Activated naive CD8-positive, alpha-beta T cell treated with anti-CD3 and anti-CD28 coated beads, Interleukin-2, amount 50 U/mL, for 16 hours (primary cell): ENCODE results near the gene PLD2.
"Not testable (repeated sequence)": the region's sequence is repeated elsewhere in the genome, so short reads cannot be mapped to it uniquely, and the experiment has no call there.

Experiments
- DNase-seq: peaks from one replicate; pipeline ENCODE4 v3.0.0-alpha.2; 2020; ENCODE audit warnings: low read depth, low spot score

Gene PLD2

GRCh38 chr17:4856937-4857314 is 50.0 kb downstream of the PLD2 start:
- no peak for DNase-seq

GRCh38 chr17:4857347-4857746 is 50.4 kb downstream of the PLD2 start:
- not testable (repeated sequence) for DNase-seq

- DNase-seq, result no peak
Measured at GRCh38 chr17:4858068-4858881, 51.3 kb downstream of the PLD2 start.

GRCh38 chr17:4858882-4859260 is 51.9 kb downstream of the PLD2 start:
- DNase-seq, result no peak

- no peak for DNase-seq
Measured at GRCh38 chr17:4859816-4860625, 53.1 kb downstream of the PLD2 start.

GRCh38 chr17:4860651-4861050 is 53.7 kb downstream of the PLD2 start:
- no peak for DNase-seq

GRCh38 chr17:4861052-4861451 is 54.1 kb downstream of the PLD2 start:
- DNase-seq, result no peak

GRCh38 chr17:4862720-4863119 is 55.8 kb downstream of the PLD2 start:
- DNase-seq, result no peak

- DNase-seq, result no peak
Measured at GRCh38 chr17:4863321-4863720, 56.4 kb downstream of the PLD2 start.

- DNase-seq, result not testable (repeated sequence)
Measured at GRCh38 chr17:4867535-4867934, 60.6 kb downstream of the PLD2 start.

GRCh38 chr17:4869058-4869998 is 62.4 kb downstream of the PLD2 start:
- not testable (repeated sequence) for DNase-seq

GRCh38 chr17:4870855-4871254 is 63.9 kb downstream of the PLD2 start:
- no peak for DNase-seq

GRCh38 chr17:4872786-4873185 is 65.8 kb downstream of the PLD2 start:
- DNase-seq, result no peak
